ENCODE results near the gene UVRAG.
A peak's percentile ranks its signal among the peaks of the same experiment; 100 is the strongest.

UVRAG gene

GRCh38 chr11:76151556-76152085 lies 336.6 kb downstream of the UVRAG start:
- DNase-seq (ENCODE audit: low read depth) = no peak

- DNase-seq (ENCODE audit: low read depth) = peak; percentile 60
These were observed 337.2 kb downstream of the UVRAG start for GRCh38 chr11:76152086-76152681.

- DNase-seq (ENCODE audit: low read depth) = no peak
These were observed 337.9 kb downstream of the UVRAG start for GRCh38 chr11:76152741-76153570.

GRCh38 chr11:76153571-76153923 lies 338.5 kb downstream of the UVRAG start:
- no peak for DNase-seq (ENCODE audit: low read depth)

GRCh38 chr11:76155500-76156227 lies 340.7 kb downstream of the UVRAG start:
- no peak for DNase-seq (ENCODE audit: low read depth)

- no peak for DNase-seq (ENCODE audit: low read depth)
These were observed 342.0 kb downstream of the UVRAG start for GRCh38 chr11:76156971-76157427.

- no peak for DNase-seq (ENCODE audit: low read depth)
These were observed 342.9 kb downstream of the UVRAG start for GRCh38 chr11:76157891-76158290.

GRCh38 chr11:76158394-76159302 lies 343.6 kb downstream of the UVRAG start:
- DNase-seq (ENCODE audit: low read depth) = no peak

- no peak for DNase-seq (ENCODE audit: low read depth)
These were observed 344.4 kb downstream of the UVRAG start for GRCh38 chr11:76159303-76159937.

GRCh38 chr11:76159983-76160661 lies 345.1 kb downstream of the UVRAG start:
- DNase-seq (ENCODE audit: low read depth) = no peak

GRCh38 chr11:76160856-76161255 lies 345.8 kb downstream of the UVRAG start:
- DNase-seq (ENCODE audit: low read depth) = no peak

- no peak for DNase-seq (ENCODE audit: low read depth)
These were observed 346.4 kb downstream of the UVRAG start for GRCh38 chr11:76161261-76161961.

GRCh38 chr11:76162336-76163288 lies 347.6 kb downstream of the UVRAG start:
- DNase-seq (ENCODE audit: low read depth) = no peak

GRCh38 chr11:76163289-76163880 lies 348.4 kb downstream of the UVRAG start:
- no peak for DNase-seq (ENCODE audit: low read depth)

GRCh38 chr11:76164081-76164480 lies 349.1 kb downstream of the UVRAG start:
- no peak for DNase-seq (ENCODE audit: low read depth)

- DNase-seq (ENCODE audit: low read depth) = no peak
These were observed 350.1 kb downstream of the UVRAG start for GRCh38 chr11:76164861-76165751.

- DNase-seq (ENCODE audit: low read depth) = no peak
These were observed 351.3 kb downstream of the UVRAG start for GRCh38 chr11:76166314-76166713.

All from activated T-helper 1 cell treated with Interleukin-2 at 50 U/mL for 16 hours (primary cell).